KMS-11 (cell line): ENCODE measurements around the gene LRATD1.

Experiments
- H2AFZ ChIP-seq: fragments of 200-600 bp; sonication (generic); 2 replicates; pipeline ENCODE4 v1.6.1; 2016; ENCODE audit warnings: antibody characterized with exemption, mixed run types, low read depth
- H3K27ac ChIP-seq: fragments of 200-600 bp; sonication (generic); 2 replicates; pipeline ENCODE4 v1.6.1; 2016; ENCODE audit warnings: mild to moderate bottlenecking, mixed run types
- H3K27me3 ChIP-seq: fragments of 200-600 bp; sonication (generic); 2 replicates; pipeline ENCODE4 v1.6.1; 2017; ENCODE audit warnings: mild to moderate bottlenecking, low read depth, mixed run types, moderate library complexity; ENCODE audit not compliant: insufficient read depth
- H3K36me3 ChIP-seq: fragments of 200-600 bp; sonication (generic); 2 replicates; pipeline ENCODE4 v1.6.1; 2017; ENCODE audit warnings: mild to moderate bottlenecking, mixed run types; ENCODE audit not compliant: insufficient read depth
- H3K4me1 ChIP-seq: fragments of 200-600 bp; sonication (generic); 2 replicates; pipeline ENCODE4 v1.6.1; 2016; ENCODE audit warnings: mild to moderate bottlenecking, low read depth, mixed run types; ENCODE audit not compliant: poor library complexity, severe bottlenecking
- H3K4me2 ChIP-seq: fragments of 200-600 bp; sonication (generic); 2 replicates; pipeline ENCODE4 v1.7.0; 2016; ENCODE audit warnings: mild to moderate bottlenecking, mixed run types
- H3K4me3 ChIP-seq: fragments of 200-600 bp; sonication (generic); IDR thresholded peaks from 2 replicates; pipeline ENCODE4 v1.6.1; 2017; ENCODE audit warnings: low read depth, low read length, mixed read lengths; ENCODE audit not compliant: insufficient read depth
- H3K79me2 ChIP-seq: fragments of 200-600 bp; sonication (generic); 2 replicates; pipeline ENCODE4 v1.6.1; 2016; ENCODE audit warnings: low read depth, mixed run types; ENCODE audit not compliant: insufficient read depth
- H3K9ac ChIP-seq: fragments of 200-600 bp; sonication (generic); 2 replicates; pipeline ENCODE4 v1.6.1; 2016; ENCODE audit warnings: mild to moderate bottlenecking, mixed run types
- H4K20me1 ChIP-seq: fragments of 200-600 bp; sonication (generic); 2 replicates; pipeline ENCODE4 v1.6.1; 2016; ENCODE audit warnings: mild to moderate bottlenecking, mixed run types; ENCODE audit not compliant: insufficient read depth
- TF ChIP-seq, protein P1 (sequence below): fragments of 200-600 bp; sonication (generic); conservative IDR thresholded peaks from 2 replicates; pipeline ENCODE4 v1.6.1; 2017; ENCODE audit warnings: low read depth, mild to moderate bottlenecking, antibody characterized with exemption, low read length, moderate library complexity, mixed read lengths

LRATD1 gene

DNA sequence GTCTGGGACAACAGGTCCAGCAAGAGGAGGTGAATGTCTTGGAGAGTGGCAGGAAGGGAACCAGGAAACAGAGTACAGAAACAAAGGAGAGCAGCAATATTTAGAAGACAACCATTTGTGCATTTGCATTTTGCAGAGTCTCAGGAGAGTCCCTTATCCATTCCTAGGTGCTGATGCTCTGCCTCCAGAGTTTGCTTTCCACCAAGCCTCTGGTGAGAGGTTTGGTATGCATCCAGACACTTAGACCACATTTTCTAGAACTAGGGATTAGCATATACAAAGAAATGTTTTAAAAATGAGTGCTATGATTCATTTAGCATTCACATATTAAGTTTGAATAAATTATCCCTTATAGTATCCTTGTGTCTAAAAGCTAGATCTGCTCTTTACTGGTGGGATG is 18.5 kb upstream of the LRATD1 start:
- Histone ChIP-seq H3K4me2 (no peak overlapping the region), H3K4me1 (no peaks in the 10 kb centered on the region), H3K36me3 (no peaks in the 10 kb centered on the region), H2AFZ (no peak overlapping the region), H3K9ac (no peak overlapping the region), H4K20me1 (no peaks in the 10 kb centered on the region), H3K27me3 (no peaks in the 10 kb centered on the region), H3K4me3 (no peak overlapping the region), H3K27ac (no peak overlapping the region), H3K79me2 (no peaks in the 10 kb centered on the region)
- TF ChIP-seq, protein P1, sequence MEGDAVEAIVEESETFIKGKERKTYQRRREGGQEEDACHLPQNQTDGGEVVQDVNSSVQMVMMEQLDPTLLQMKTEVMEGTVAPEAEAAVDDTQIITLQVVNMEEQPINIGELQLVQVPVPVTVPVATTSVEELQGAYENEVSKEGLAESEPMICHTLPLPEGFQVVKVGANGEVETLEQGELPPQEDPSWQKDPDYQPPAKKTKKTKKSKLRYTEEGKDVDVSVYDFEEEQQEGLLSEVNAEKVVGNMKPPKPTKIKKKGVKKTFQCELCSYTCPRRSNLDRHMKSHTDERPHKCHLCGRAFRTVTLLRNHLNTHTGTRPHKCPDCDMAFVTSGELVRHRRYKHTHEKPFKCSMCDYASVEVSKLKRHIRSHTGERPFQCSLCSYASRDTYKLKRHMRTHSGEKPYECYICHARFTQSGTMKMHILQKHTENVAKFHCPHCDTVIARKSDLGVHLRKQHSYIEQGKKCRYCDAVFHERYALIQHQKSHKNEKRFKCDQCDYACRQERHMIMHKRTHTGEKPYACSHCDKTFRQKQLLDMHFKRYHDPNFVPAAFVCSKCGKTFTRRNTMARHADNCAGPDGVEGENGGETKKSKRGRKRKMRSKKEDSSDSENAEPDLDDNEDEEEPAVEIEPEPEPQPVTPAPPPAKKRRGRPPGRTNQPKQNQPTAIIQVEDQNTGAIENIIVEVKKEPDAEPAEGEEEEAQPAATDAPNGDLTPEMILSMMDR = no peak

DNA sequence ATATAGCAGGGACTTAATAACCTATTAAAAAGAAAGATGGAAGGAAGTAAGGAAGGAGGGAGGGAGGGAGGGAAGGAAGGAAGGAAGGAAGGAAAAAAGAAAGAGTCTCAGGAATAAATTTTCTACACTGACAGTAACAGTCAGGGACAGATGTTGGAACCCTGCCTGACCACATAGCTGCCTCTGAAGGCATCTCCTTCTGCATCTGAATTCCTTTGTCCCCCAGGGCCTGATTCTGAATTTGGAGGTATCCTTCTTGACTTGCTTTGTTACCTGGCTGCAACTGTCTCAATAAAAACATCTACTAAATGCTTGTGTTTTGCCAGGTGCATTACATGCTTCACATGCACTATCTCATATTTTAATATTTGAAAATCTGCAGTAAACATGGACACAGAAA is 17.4 kb upstream of the LRATD1 start:
- Histone ChIP-seq H3K4me2 (no peak overlapping the region), H3K4me1 (no peaks in the 10 kb centered on the region), H3K4me3 (no peak overlapping the region), H3K79me2 (no peaks in the 10 kb centered on the region), H3K27me3 (no peaks in the 10 kb centered on the region), H4K20me1 (no peaks in the 10 kb centered on the region), H3K36me3 (no peaks in the 10 kb centered on the region), H3K9ac (no peak overlapping the region), H3K27ac (no peak overlapping the region), H2AFZ (no peak overlapping the region)
- TF ChIP-seq, protein P1 = no peak

DNA sequence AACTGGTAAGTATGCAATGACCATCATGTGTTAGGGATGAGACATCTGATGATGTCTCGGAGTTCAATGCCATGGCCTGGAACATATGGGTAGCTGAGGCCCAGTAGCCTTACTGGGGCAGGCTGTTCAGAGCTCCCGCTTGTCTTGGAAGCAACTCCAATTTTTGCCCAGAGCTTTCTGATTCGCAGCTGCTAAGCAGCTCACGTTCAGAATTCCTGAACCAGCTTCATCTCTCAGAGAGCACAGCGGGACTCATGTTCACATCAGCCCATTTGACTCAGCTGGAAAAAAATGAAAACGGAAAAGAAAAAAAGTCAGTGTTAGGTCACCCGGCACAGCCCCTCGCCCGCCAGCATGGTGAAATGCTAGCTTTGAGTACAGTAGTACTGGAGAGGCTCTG is 16.8 kb upstream of the LRATD1 start:
- H2AFZ ChIP-seq = no peak overlapping the region
- no peak overlapping the region for H3K27ac ChIP-seq
- no peaks in the 10 kb centered on the region for H3K27me3 ChIP-seq
- H3K79me2 ChIP-seq = no peaks in the 10 kb centered on the region
- no peak overlapping the region for H3K4me2 ChIP-seq
- no peak overlapping the region for H3K4me3 ChIP-seq
- H3K9ac ChIP-seq = no peak overlapping the region
- no peaks in the 10 kb centered on the region for H3K4me1 ChIP-seq
- TF ChIP-seq, protein P1 = no peak
- H3K36me3 ChIP-seq = no peaks in the 10 kb centered on the region
- no peaks in the 10 kb centered on the region for H4K20me1 ChIP-seq

DNA sequence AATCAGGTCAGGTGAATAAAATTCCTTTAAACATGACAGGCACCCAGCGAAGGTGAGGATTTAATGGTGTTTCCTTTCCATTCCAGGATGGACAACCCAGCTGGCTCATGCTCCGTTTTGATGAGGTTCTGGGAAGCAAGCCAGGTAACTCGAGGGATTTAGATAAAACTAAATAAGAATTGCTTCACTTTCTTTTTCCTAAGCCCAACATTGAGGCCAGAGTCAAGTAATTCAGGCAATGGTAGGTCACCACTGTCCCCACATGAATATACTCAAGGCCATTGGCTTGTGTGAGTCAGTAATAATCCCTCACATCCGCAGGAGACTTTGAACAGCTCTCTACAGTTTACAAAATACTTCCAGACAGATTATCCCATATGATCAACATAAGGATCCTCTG is 16.2 kb upstream of the LRATD1 start:
- H3K4me1 ChIP-seq = no peaks in the 10 kb centered on the region
- no peak overlapping the region for H3K4me2 ChIP-seq
- H3K27ac ChIP-seq = no peak overlapping the region
- TF ChIP-seq, protein P1 = no peak
- H2AFZ ChIP-seq = no peak overlapping the region
- no peak overlapping the region for H3K4me3 ChIP-seq
- no peaks in the 10 kb centered on the region for H3K36me3 ChIP-seq
- H4K20me1 ChIP-seq = no peaks in the 10 kb centered on the region
- no peaks in the 10 kb centered on the region for H3K27me3 ChIP-seq
- H3K79me2 ChIP-seq = no peaks in the 10 kb centered on the region
- no peak overlapping the region for H3K9ac ChIP-seq

DNA sequence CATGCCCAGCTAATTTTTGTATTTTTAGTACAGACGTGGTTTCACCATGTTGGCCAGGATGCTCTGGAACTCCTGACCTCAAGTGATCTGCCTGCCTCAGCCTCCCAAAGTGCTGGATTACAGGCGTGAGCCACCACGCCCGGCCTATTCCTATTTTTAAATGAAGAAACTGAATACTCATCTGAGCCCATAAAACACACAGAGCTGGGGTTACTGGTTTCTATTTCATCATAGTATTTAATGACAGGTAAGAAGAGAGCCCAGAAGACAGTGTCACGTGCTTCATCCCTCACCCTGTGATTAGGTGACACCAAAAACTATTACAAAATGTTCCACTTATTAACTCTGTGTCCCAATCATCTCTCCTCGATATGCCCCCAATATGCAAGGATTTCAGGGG is 15.6 kb upstream of the LRATD1 start:
- H3K36me3 ChIP-seq = no peaks in the 10 kb centered on the region
- H3K79me2 ChIP-seq = no peaks in the 10 kb centered on the region
- H3K27me3 ChIP-seq = no peaks in the 10 kb centered on the region
- H3K4me3 ChIP-seq = no peak overlapping the region
- no peaks in the 10 kb centered on the region for H3K4me1 ChIP-seq
- H4K20me1 ChIP-seq = no peaks in the 10 kb centered on the region
- no peak overlapping the region for H3K9ac ChIP-seq
- H3K27ac ChIP-seq = no peak overlapping the region
- no peak overlapping the region for H2AFZ ChIP-seq
- no peak overlapping the region for H3K4me2 ChIP-seq
- TF ChIP-seq, protein P1 = no peak
